Subcutaneous abdominal adipose tissue (tissue), 5 donors: ENCODE measurements around the gene SMIM41.
A peak's percentile ranks its signal among the peaks of the same experiment; 100 is the strongest.

ENCODE experiments used
- H3K27ac ChIP-seq: one replicate; pipeline ENCODE4 v1.7.0; 2013; ENCODE audit warnings: low read depth, mild to moderate bottlenecking, inconsistent platforms, low read length, moderate library complexity
- H3K27me3 ChIP-seq, 5 donors: one replicate each; pipeline ENCODE4 v1.7.0; 2013; ENCODE audit warnings: low read length in 5 of 5, inconsistent platforms in 1 of 5; ENCODE audit not compliant: control insufficient read depth in 5 of 5, insufficient read depth in 4 of 5
- H3K36me3 ChIP-seq, 5 donors: one replicate each; pipeline ENCODE4 v1.7.0; 2013; ENCODE audit warnings: low read length in 5 of 5; ENCODE audit not compliant: control insufficient read depth in 5 of 5, insufficient read depth in 5 of 5
- H3K4me1 ChIP-seq, 5 donors: one replicate each; pipeline ENCODE4 v1.7.0; 2013; ENCODE audit warnings: low read length in 5 of 5, mild to moderate bottlenecking in 3 of 5, moderate library complexity in 1 of 5; ENCODE audit not compliant: control insufficient read depth in 5 of 5, insufficient read depth in 5 of 5
- H3K4me3 ChIP-seq, 5 donors: one replicate each; pipeline ENCODE4 v1.7.0; 2013; ENCODE audit warnings: low read length in 5 of 5, low read depth in 1 of 5
- H3K9ac ChIP-seq, 5 donors: one replicate each; pipeline ENCODE4 v1.7.0; 2013; ENCODE audit warnings: low read length in 5 of 5, mild to moderate bottlenecking in 4 of 5, moderate library complexity in 3 of 5
- H3K9me3 ChIP-seq, 5 donors: one replicate each; pipeline ENCODE4 v1.7.0; 2013; ENCODE audit warnings: low read length in 5 of 5; ENCODE audit not compliant: control insufficient read depth in 5 of 5
- donor health status: healthy.
- donor health status: healthy.
- donor health status: healthy.
- donor health status: healthy.
- donor health status: healthy.

SMIM41 gene

GRCh38 chr12:52063082-52063924 lies 16.2 kb upstream of the SMIM41 start:
- Histone ChIP-seq H3K4me1 (peaks cover 0 to 4% (median 0%) of the 10 kb centered on the region in 5 donors), H3K4me3 (no peak overlapping the region), H3K36me3 (peaks cover 0 to 11% (median 10%) of the 10 kb centered on the region in 5 donors), H3K9me3 (no peaks in the 10 kb centered on the region), H3K27me3 (peaks cover 2 to 10% (median 6%) of the 10 kb centered on the region in 5 donors), H3K9ac (no peak overlapping the region), H3K27ac (no peak overlapping the region)

DNA sequence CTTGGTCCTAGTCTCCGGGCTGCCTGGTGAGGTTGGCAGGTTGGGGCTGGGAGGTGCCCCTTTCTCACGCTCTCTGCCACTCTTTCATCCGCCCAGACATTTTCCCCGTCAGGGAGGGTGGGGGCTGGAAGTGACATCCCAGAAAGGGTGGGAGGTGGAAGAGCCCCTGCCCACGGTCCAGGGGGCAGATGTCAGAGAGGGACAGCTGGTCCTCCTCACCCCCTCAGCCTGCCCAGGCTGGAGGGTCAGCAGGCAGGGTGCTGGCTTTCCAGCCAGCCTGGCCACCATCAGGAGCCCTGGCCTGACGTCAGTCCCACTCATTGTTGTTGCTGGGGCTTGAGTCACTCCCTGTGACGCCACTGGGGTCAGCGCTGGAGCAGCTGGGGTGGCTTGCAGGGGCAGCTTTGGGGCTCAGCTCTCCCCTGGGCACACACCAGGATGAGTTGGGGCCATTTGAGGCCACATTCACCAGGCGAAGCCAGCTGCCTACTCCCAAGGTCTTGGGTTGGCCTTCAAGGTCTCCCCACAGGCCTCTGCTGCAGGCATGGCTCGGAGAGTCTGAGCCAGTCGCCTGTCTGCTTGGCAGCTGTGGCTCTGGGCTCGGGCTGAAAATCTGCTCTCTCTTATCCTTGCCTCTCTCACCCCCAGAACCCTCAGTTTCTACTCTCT lies 15.4 kb upstream of the SMIM41 start:
- Histone ChIP-seq H3K36me3 (peaks cover 0 to 4% (median 3%) of the 10 kb centered on the region in 5 donors), H3K9ac (no peak overlapping the region), H3K4me3 (no peak overlapping the region), H3K9me3 (no peaks in the 10 kb centered on the region), H3K27ac (no peak overlapping the region), H3K4me1 (peaks cover 2 to 5% (median 2%) of the 10 kb centered on the region in 5 donors), H3K27me3 (peaks cover 2 to 10% (median 6%) of the 10 kb centered on the region in 5 donors)

- Histone ChIP-seq H3K9ac (no peak overlapping the region), H3K27ac (no peak overlapping the region), H3K36me3 (no peaks in the 10 kb centered on the region), H3K4me3 (no peak overlapping the region), H3K9me3 (no peaks in the 10 kb centered on the region), H3K4me1 (peaks cover 12 to 22% (median 20%) of the 10 kb centered on the region in 5 donors), H3K27me3 (peaks cover 2 to 10% (median 6%) of the 10 kb centered on the region in 5 donors)
These were observed 13.0 kb upstream of the SMIM41 start for GRCh38 chr12:52066346-52067080.

- Histone ChIP-seq H3K9me3 (no peaks in the 10 kb centered on the region), H3K27me3 (peaks cover 2 to 10% (median 6%) of the 10 kb centered on the region in 5 donors), H3K4me3 (no peak overlapping the region), H3K36me3 (no peaks in the 10 kb centered on the region), H3K27ac (no peak overlapping the region), H3K4me1 (peaks cover 12 to 24% (median 20%) of the 10 kb centered on the region in 5 donors), H3K9ac (no peak overlapping the region)
These were observed 12.5 kb upstream of the SMIM41 start for GRCh38 chr12:52067081-52067374.

GRCh38 chr12:52069327-52070184 lies 9.9 kb upstream of the SMIM41 start, which contains the start of gene ATG101:
ATG101 (plus strand) TSS chr12:52069978; CDS start chr12:52073651, 3,673 bp downstream.
- Histone ChIP-seq H3K9ac (peak within 1 kb of the TSS; percentile 85 to 93 (median 90)), H3K9me3 (no peaks in the 10 kb centered on the region), H3K36me3 (peaks cover 0 to 21% (median 15%) of the 10 kb centered on the region in 5 donors), H3K4me3 (peak within 1 kb of the TSS; percentile 79 to 98 (median 92)), H3K27me3 (peaks cover 0 to 7% (median 0%) of the 10 kb centered on the region in 5 donors), H3K4me1 (peaks cover 12 to 33% (median 30%) of the 10 kb centered on the region in 5 donors), H3K27ac (peak within 1 kb of the TSS; percentile 94)

- H3K27me3 ChIP-seq = peaks cover 0 to 4% (median 0%) of the 10 kb centered on the region in 5 donors
- no peaks in the 10 kb centered on the region for H3K9me3 ChIP-seq
- peak overlapping the region; percentile 85 to 93 (median 90) for H3K9ac ChIP-seq
- H3K36me3 ChIP-seq = peaks cover 0 to 29% (median 23%) of the 10 kb centered on the region in 5 donors
- H3K27ac ChIP-seq = peak overlapping the region; percentile 94
- peak overlapping the region; percentile 79 to 98 (median 92) for H3K4me3 ChIP-seq
- peaks cover 12 to 33% (median 31%) of the 10 kb centered on the region in 5 donors for H3K4me1 ChIP-seq
These were observed 9.1 kb upstream of the SMIM41 start for GRCh38 chr12:52070185-52070925.

- Histone ChIP-seq H3K4me3 (no peak overlapping the region), H3K27me3 (no peaks in the 10 kb centered on the region), H3K9me3 (no peaks in the 10 kb centered on the region), H3K9ac (no peak overlapping the region), H3K27ac (no peak overlapping the region), H3K36me3 (peaks cover 0 to 61% (median 53%) of the 10 kb centered on the region in 5 donors), H3K4me1 (peaks cover 12 to 33% (median 31%) of the 10 kb centered on the region in 5 donors)
These were observed 5.7 kb upstream of the SMIM41 start for GRCh38 chr12:52073531-52074381.

GRCh38 chr12:52074971-52075724 lies 4.4 kb upstream of the SMIM41 start:
- Histone ChIP-seq H3K36me3 (peaks cover 0 to 69% (median 55%) of the 10 kb centered on the region in 5 donors), H3K4me1 (peaks cover 10 to 28% (median 27%) of the 10 kb centered on the region in 5 donors), H3K9ac (no peak overlapping the region), H3K27me3 (no peaks in the 10 kb centered on the region), H3K27ac (no peak overlapping the region), H3K4me3 (no peak overlapping the region), H3K9me3 (no peaks in the 10 kb centered on the region)
